Measurements from ENCODE around the gene PPP6R1. TPM values are rescaled to one million over a fixed set of nuclear protein-coding genes. Genes with fewer than 3 reads are reported as not detected.

PPP6R1 gene
- total and polyA plus RNA-seq, 2 of the 13 experiments (the other 11 are each of a cell fraction or from before 2014, with no cell fraction given), result 25.8 to 54.0 TPM

DNA sequence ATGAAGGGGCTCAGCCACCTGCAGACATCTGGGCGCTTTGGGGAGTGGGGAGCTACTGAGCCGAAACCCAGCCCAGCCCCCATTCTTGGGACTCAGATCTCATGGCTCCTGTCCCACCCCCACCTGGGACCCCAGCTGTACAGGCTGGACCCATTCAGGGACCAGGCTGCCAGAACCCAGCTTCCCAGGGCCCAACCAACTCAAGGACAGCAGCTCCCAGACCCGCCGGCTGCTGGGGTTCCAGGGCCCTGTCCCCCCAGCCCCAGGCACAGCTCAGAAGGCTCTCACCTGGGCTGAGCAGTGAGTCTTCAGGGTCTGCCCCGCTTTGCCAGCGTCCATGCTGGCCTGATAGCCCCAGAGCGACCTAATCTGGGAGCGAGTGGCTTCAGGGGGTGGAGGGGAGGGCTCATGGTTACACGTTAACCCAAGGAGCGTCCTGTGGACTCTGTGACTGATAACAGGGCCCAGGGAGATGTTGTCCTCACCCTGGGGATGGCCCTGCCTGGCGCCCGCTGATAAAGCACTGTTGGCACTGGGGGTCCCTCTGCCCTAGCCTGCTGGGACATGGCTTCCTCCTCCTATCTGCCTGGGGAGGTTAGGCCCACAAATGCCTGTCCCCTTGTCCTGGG lies 30.3 kb downstream of the PPP6R1 start, which contains the start of gene TMEM86B (continued):
- TF ChIP-seq LCORL (IDR thresholded peaks at IDR 0.05) (no peak), LCORL (CRISPR knock-in tag; IDR thresholded peaks at IDR 0.05) (peak; percentile 87), SATB2 (CRISPR knock-in tag; IDR thresholded peaks at IDR 0.05) (no peak), KDM6A (CRISPR knock-in tag; IDR thresholded peaks at IDR 0.05; ENCODE audit: low read depth) (0 out of 2 replicates have a peak, but pooled peaks have one; percentile 33), POLR2A (IDR thresholded peaks at IDR 0.05; ENCODE audit: insufficient read depth in 1 of 2, low read depth in 2 of 2, low read length in 2 of 2) (peak; percentile 40 to 83), ZNF672 (CRISPR knock-in tag; IDR thresholded peaks at IDR 0.05) (no peak), GATAD2A (CRISPR knock-in tag; IDR thresholded peaks at IDR 0.05) (peak; percentile 73), ZNF576 (CRISPR knock-in tag; IDR thresholded peaks at IDR 0.05) (no peak), GABPA (IDR thresholded peaks at IDR 0.05; ENCODE audit: low read depth, low read length) (no peak), GABPA (CRISPR knock-in tag; IDR thresholded peaks at IDR 0.05; ENCODE audit: low read depth) (no peak), HES4 (CRISPR knock-in tag; IDR thresholded peaks at IDR 0.05; ENCODE audit: borderline replicate concordance) (0 out of 2 replicates have a peak, but pooled peaks have one; percentile 16), BORCS8-MEF2B (CRISPR knock-in tag; IDR thresholded peaks at IDR 0.05) (peak; percentile 67), ZNF674 (CRISPR knock-in tag; IDR thresholded peaks at IDR 0.05; ENCODE audit: low read depth) (no peak), SMAD3 (CRISPR knock-in tag; IDR thresholded peaks at IDR 0.05) (no peak), FOXP1 (IDR thresholded peaks at IDR 0.05) (no peak), FOXP1 (CRISPR knock-in tag; IDR thresholded peaks at IDR 0.05) (peak; percentile 41; the same call in 1 of the 2 replicates), NFE2 (CRISPR knock-in tag; IDR thresholded peaks at IDR 0.05) (no peak), CBX1 (IDR thresholded peaks at IDR 0.05; ENCODE audit: low read depth) (no peak), TFDP2 (CRISPR knock-in tag; IDR thresholded peaks at IDR 0.05) (peak; percentile 17; the same call in 1 of the 2 replicates), ZNF550 (CRISPR knock-in tag; IDR thresholded peaks at IDR 0.05; ENCODE audit: borderline replicate concordance) (no peak)
- TF ChIP-seq, protein P1, sequence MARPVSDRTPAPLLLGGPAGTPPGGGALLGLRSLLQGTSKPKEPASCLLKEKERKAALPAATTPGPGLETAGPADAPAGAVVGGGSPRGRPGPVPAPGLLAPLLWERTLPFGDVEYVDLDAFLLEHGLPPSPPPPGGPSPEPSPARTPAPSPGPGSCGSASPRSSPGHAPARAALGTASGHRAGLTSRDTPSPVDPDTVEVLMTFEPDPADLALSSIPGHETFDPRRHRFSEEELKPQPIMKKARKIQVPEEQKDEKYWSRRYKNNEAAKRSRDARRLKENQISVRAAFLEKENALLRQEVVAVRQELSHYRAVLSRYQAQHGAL (CRISPR knock-in tag; IDR thresholded peaks at IDR 0.05; ENCODE audit: not compliant biosample characterization), result no peak
- TF ChIP-seq, protein P2, sequence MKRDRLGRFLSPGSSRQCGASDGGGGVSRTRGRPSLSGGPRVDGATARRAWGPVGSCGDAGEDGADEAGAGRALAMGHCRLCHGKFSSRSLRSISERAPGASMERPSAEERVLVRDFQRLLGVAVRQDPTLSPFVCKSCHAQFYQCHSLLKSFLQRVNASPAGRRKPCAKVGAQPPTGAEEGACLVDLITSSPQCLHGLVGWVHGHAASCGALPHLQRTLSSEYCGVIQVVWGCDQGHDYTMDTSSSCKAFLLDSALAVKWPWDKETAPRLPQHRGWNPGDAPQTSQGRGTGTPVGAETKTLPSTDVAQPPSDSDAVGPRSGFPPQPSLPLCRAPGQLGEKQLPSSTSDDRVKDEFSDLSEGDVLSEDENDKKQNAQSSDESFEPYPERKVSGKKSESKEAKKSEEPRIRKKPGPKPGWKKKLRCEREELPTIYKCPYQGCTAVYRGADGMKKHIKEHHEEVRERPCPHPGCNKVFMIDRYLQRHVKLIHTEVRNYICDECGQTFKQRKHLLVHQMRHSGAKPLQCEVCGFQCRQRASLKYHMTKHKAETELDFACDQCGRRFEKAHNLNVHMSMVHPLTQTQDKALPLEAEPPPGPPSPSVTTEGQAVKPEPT (CRISPR knock-in tag; IDR thresholded peaks at IDR 0.05; ENCODE audit: low read depth), result peak; percentile 61; the same call in 1 of the 2 replicates
- TF ChIP-seq, protein P3, sequence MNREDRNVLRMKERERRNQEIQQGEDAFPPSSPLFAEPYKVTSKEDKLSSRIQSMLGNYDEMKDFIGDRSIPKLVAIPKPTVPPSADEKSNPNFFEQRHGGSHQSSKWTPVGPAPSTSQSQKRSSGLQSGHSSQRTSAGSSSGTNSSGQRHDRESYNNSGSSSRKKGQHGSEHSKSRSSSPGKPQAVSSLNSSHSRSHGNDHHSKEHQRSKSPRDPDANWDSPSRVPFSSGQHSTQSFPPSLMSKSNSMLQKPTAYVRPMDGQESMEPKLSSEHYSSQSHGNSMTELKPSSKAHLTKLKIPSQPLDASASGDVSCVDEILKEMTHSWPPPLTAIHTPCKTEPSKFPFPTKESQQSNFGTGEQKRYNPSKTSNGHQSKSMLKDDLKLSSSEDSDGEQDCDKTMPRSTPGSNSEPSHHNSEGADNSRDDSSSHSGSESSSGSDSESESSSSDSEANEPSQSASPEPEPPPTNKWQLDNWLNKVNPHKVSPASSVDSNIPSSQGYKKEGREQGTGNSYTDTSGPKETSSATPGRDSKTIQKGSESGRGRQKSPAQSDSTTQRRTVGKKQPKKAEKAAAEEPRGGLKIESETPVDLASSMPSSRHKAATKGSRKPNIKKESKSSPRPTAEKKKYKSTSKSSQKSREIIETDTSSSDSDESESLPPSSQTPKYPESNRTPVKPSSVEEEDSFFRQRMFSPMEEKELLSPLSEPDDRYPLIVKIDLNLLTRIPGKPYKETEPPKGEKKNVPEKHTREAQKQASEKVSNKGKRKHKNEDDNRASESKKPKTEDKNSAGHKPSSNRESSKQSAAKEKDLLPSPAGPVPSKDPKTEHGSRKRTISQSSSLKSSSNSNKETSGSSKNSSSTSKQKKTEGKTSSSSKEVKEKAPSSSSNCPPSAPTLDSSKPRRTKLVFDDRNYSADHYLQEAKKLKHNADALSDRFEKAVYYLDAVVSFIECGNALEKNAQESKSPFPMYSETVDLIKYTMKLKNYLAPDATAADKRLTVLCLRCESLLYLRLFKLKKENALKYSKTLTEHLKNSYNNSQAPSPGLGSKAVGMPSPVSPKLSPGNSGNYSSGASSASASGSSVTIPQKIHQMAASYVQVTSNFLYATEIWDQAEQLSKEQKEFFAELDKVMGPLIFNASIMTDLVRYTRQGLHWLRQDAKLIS (CRISPR knock-in tag; IDR thresholded peaks at IDR 0.05), result no peak
